Esophagus squamous epithelium (tissue), 5 donors: ENCODE data around the gene PATL2. TPM values are rescaled to one million over a fixed set of nuclear protein-coding genes. Genes with fewer than 3 reads are reported as not detected.
"Not testable (repeated sequence)": the region's sequence is repeated elsewhere in the genome, so short reads cannot be mapped to it uniquely, and the experiment has no call there.

Experiments
- DNase-seq: peaks from one replicate; lab custom pipeline; 2025; lab: John Stamatoyannopoulos, UW
- H3K27ac ChIP-seq, 4 donors: fragments of 200-600 bp; sonication (generic); one replicate each; pipeline ENCODE4 v1.5.1; 2016 to 2019; ENCODE audit warnings: mild to moderate bottlenecking in 1 of 4
- H3K27me3 ChIP-seq, 4 donors: fragments of 200-600 bp; sonication (generic); 1 replicate in 3 of 4; 2 replicates in 1 of 4; pipeline versions ENCODE4 v1.5.1 to v1.6.0; 2017 to 2021; ENCODE audit warnings: antibody characterized with exemption in 1 of 4
- H3K36me3 ChIP-seq, 3 donors: fragments of 200-600 bp; sonication (generic); one replicate each; pipeline ENCODE4 v1.5.1; 2016 to 2019
- H3K4me1 ChIP-seq, 3 donors: fragments of 200-600 bp; sonication (generic); one replicate each; pipeline ENCODE4 v1.5.1; 2017 to 2019
- H3K4me3 ChIP-seq, 4 donors: fragments of 200-600 bp; sonication (generic); 1 replicate in 3 of 4; 2 replicates in 1 of 4; pipeline ENCODE4 v1.5.1; 2016 to 2019; ENCODE audit warnings: mild to moderate bottlenecking in 2 of 4, moderate library complexity in 1 of 4
- H3K9me3 ChIP-seq, 3 donors: fragments of 200-600 bp; sonication (generic); one replicate each; pipeline ENCODE4 v1.5.1; 2016 to 2019
- POLR2A ChIP-seq, 4 donors: fragments of 450-650 bp; IDR thresholded peaks; one replicate each; pipeline ENCODE4 v1.6.1; 2017; ENCODE audit warnings: antibody characterized with exemption in 4 of 4, mild to moderate bottlenecking in 4 of 4, moderate library complexity in 3 of 4
- WGBS, 2 donors: methylation state at CpG; one replicate each; pipeline ENCODE4 v1.1.5; 2018; 5-methylcytosine and 5-hydroxymethylcytosine counted together
- intact Hi-C: fragments of 100-400 bp; cut with DNase I; formaldehyde crosslinking; loops from one replicate; pipeline ENCODE4 v1.15.0; 2022
- total RNA-seq, 4 donors: library from RNA; depleted of rRNA; stranded (reverse); fragments of >200 nt; gene quantifications; one replicate each; pipeline ENCODE4 v1.1.0, GENCODE V29; 2016
- TF ChIP-seq, protein P1 (sequence below), 6 experiments: fragments of 450-650 bp in 4 of 6; fragments of 200-600 bp in 2 of 6; sonication (generic) in 2 of 6; IDR thresholded peaks; one replicate each; pipeline ENCODE4 v1.5.1; 2016 to 2019; ENCODE audit warnings: antibody characterized with exemption in 6 of 6, mild to moderate bottlenecking in 4 of 6, moderate library complexity in 4 of 6
- donor health status: DM: yes; HTN: yes; CAD: no.

PATL2 gene
- total RNA-seq, 4 donors from 2014 or later = 1.3 TPM; not detected in 3

DNA sequence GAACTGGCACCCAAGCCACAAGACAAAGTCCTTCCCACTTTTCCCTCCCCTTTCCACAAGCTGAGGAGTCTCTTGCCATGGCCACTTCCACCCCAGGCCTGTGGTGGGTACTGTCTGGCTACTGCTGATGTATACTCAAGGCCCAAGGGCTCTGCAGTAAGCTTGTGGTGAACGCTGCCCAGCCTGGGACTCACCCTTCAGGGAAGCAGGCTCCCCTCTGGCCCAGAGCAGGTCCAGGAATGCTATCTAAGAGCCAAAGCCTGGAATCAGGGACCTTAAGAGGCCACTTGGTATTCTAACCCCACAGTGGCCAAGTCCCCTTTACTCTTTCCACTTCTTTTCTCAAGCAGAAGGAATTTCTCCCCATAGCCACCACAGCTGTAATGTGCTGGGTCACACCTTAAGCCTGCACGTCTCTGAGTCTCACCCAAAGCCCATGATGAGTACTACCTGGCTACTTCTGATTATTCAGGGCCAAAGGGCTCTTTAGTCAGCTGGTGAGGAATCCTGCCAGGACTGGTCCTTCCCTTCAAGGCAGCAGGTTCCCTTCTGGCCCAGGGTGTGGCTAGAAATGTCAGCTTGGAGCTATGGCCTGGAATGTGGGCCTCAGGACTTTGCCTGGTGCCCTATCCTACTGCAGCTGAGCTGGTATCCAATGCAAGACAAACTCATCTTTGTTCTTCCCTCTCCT, 4.0 kb downstream of the PATL2 start:
- H3K27me3 ChIP-seq = no peaks in the 10 kb centered on the region
- no peaks in the 10 kb centered on the region for H3K36me3 ChIP-seq
- no peak for TF ChIP-seq POLR2A (IDR thresholded peaks at IDR 0.05)
- TF ChIP-seq, protein P1, sequence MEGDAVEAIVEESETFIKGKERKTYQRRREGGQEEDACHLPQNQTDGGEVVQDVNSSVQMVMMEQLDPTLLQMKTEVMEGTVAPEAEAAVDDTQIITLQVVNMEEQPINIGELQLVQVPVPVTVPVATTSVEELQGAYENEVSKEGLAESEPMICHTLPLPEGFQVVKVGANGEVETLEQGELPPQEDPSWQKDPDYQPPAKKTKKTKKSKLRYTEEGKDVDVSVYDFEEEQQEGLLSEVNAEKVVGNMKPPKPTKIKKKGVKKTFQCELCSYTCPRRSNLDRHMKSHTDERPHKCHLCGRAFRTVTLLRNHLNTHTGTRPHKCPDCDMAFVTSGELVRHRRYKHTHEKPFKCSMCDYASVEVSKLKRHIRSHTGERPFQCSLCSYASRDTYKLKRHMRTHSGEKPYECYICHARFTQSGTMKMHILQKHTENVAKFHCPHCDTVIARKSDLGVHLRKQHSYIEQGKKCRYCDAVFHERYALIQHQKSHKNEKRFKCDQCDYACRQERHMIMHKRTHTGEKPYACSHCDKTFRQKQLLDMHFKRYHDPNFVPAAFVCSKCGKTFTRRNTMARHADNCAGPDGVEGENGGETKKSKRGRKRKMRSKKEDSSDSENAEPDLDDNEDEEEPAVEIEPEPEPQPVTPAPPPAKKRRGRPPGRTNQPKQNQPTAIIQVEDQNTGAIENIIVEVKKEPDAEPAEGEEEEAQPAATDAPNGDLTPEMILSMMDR (IDR thresholded peaks at IDR 0.05) = no peak
- H3K4me3 ChIP-seq = no peak overlapping the region
- H3K27ac ChIP-seq = no peak overlapping the region
- peaks cover 0 to 6% (median 0%) of the 10 kb centered on the region in 3 donors for H3K9me3 ChIP-seq
- peaks cover 0 to 17% (median 0%) of the 10 kb centered on the region in 3 donors for H3K4me1 ChIP-seq
- WGBS, 2 donors = 44 to 80% methylated on average over 1 of the region's 2 CpGs
- intact Hi-C loops = no loop called here
- DNase-seq = no peak

DNA sequence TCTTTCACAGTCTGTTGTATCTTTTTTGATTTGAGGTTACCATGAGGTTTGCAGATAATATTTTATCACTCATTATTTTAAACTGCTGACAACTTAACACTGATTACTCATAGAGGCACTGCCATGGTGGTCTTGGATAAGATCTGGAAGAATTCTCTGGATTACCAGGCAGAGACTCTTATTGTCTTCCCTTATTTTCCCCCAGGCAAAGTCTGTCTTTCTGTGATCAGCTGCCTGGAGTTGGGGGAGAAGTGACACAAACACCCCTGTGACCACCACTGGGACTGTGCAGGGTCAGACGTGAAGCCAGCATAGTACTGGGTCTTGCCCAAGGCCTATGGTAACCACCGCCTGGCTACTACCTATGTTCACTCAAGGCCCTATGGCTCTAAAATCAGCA, 4.7 kb downstream of the PATL2 start:
- peaks cover 0 to 6% (median 0%) of the 10 kb centered on the region in 3 donors for H3K9me3 ChIP-seq
- TF ChIP-seq POLR2A (IDR thresholded peaks at IDR 0.05) = no peak
- TF ChIP-seq, protein P1 (IDR thresholded peaks at IDR 0.05) = no peak
- H3K4me3 ChIP-seq = no peak overlapping the region

DNA sequence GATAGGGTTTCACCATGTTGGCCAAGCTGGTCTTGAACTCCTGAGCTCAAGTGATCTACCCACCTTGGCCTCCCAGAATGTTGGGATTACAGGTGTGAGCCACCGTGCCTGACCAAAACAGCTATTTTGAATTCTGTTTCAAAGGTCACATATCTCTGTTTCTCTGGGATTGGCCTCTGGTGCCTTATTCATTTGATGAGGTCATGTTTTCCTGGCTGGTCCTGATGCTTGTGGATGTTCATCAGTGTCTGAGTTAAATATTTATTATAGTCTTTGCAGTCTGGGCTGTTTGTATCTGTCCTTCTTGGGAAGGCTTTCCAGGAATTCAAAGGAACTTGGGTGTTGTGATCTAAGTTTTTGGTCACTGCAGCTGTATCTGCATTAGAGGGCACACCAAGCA, 5.1 kb downstream of the PATL2 start:
- Histone ChIP-seq H3K4me3 (no peak overlapping the region), H3K36me3 (no peaks in the 10 kb centered on the region), H3K27ac (no peak overlapping the region), H3K4me1 (peaks cover 0 to 17% (median 0%) of the 10 kb centered on the region in 3 donors), H3K27me3 (no peaks in the 10 kb centered on the region), H3K9me3 (peaks cover 0 to 6% (median 0%) of the 10 kb centered on the region in 3 donors)
- no peak for DNase-seq
- intact Hi-C loops = no loop called here
- WGBS, 2 donors = 62 to 100% methylated on average over 1 of the region's 1 CpG
- no peak for TF ChIP-seq POLR2A (IDR thresholded peaks at IDR 0.05)
- TF ChIP-seq, protein P1 (IDR thresholded peaks at IDR 0.05) = no peak

More for the DNA sequence above, 4.7 kb downstream of the PATL2 start:
- Histone ChIP-seq H3K36me3 (no peaks in the 10 kb centered on the region), H3K27ac (no peak overlapping the region), H3K27me3 (no peaks in the 10 kb centered on the region), H3K4me1 (peaks cover 0 to 17% (median 0%) of the 10 kb centered on the region in 3 donors)
- intact Hi-C loops = no loop called here
- DNase-seq = no peak
- 100% methylated on average over 2 of the region's 2 CpGs; no CpG with 5 or more reads in 1 of the 2 donors for WGBS, 2 donors

DNA sequence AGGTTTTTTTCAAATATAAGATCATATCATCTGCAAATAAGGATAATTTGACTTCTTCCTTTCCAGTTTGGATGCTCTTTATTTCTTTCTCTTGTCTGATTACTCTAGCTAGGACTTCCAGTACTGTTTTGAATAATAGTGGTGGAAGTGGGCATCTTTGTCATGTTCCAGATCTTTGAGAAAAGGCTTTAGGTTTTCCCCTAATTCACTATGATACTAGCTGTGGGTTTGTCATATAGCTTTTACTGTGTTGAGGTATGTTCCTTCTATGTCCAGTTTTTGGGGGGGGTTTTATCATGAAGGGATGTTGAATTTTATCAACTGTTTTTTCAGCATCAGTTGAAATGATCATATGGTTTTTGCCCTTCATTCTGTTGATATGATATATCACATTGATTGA, 10.4 kb downstream of the PATL2 start:
- H3K4me1 ChIP-seq, intact Hi-C loops, H3K36me3 ChIP-seq, H3K4me3 ChIP-seq, H3K27ac ChIP-seq, H3K27me3 ChIP-seq, DNase-seq, H3K9me3 ChIP-seq: not testable (repeated sequence)

DNA sequence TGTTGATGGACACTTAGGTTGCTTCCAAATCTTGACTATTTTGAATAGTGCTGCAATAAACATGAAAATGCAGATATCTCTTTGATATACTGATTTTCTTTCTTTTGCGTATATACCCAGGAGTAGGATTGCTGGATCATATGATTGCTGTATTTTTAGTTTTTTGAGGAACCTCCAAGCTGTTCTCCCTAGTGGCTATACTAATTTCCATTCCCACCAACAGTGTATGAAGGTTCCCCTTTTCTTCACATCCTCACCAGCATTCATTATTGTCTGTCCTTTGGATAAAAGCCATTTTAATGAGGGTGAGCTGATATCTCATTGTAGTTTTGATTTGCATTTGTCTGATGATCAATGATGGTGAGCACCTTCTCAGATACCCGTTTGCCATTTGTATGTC, 12.5 kb downstream of the PATL2 start:
- Histone ChIP-seq H3K9me3 (peaks cover 0 to 6% (median 0%) of the 10 kb centered on the region in 3 donors), H3K4me3 (no peak overlapping the region)
- 83 to 89% methylated on average over 2 of the region's 2 CpGs for WGBS, 2 donors

More for the DNA sequence above, 12.5 kb downstream of the PATL2 start:
- H3K36me3 ChIP-seq = no peaks in the 10 kb centered on the region
- TF ChIP-seq, protein P1 (IDR thresholded peaks at IDR 0.05) = no peak
- TF ChIP-seq POLR2A (IDR thresholded peaks at IDR 0.05) = no peak
- peaks cover 0 to 5% (median 0%) of the 10 kb centered on the region in 4 donors for H3K27me3 ChIP-seq
- H3K27ac ChIP-seq = no peak overlapping the region
- intact Hi-C loops = no loop called here
- no peak for DNase-seq
- no peaks in the 10 kb centered on the region for H3K4me1 ChIP-seq
